Ammon's horn (tissue), 1 donor: ENCODE results near the gene IDI1.
"Not testable (repeated sequence)": the region's sequence is repeated elsewhere in the genome, so short reads cannot be mapped to it uniquely, and the experiment has no call there.

ENCODE experiments used
- DNase-seq: peaks from one replicate; pipeline ENCODE4 v3.0.0-alpha.2; 2016; ENCODE audit warnings: low spot score

The IDI1 gene

DNA sequence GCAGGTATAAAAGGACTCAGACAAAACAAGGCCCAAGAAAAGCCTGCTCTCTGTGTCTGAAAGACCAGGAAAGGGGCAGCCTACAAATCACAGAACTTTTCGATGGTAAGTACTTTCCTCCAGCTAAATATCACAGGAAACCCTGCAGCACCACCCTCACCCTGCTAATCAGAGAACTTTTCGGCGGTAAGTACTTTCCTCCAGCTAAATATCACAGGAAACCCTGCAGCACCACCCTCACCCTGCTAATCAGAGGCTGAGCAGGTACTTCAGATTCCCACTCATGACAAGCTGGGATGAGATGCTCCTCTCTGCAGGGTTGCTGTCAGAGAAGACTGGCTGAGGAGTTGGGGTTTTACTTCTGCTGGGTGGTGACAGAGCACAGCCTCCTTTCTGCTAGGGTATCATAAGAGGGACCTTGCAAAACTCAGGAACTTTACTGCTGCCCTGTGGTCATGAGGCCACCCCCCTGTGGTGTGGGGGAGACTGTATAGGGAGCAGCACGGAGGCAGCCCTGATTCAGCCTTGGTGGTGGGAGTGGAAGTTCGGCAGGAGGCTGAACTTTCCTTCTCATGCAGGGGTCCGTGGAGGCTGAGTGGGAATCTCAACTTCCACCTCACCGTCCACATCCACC, 14.4 kb upstream of the IDI1 start:
- no peak for DNase-seq

DNA sequence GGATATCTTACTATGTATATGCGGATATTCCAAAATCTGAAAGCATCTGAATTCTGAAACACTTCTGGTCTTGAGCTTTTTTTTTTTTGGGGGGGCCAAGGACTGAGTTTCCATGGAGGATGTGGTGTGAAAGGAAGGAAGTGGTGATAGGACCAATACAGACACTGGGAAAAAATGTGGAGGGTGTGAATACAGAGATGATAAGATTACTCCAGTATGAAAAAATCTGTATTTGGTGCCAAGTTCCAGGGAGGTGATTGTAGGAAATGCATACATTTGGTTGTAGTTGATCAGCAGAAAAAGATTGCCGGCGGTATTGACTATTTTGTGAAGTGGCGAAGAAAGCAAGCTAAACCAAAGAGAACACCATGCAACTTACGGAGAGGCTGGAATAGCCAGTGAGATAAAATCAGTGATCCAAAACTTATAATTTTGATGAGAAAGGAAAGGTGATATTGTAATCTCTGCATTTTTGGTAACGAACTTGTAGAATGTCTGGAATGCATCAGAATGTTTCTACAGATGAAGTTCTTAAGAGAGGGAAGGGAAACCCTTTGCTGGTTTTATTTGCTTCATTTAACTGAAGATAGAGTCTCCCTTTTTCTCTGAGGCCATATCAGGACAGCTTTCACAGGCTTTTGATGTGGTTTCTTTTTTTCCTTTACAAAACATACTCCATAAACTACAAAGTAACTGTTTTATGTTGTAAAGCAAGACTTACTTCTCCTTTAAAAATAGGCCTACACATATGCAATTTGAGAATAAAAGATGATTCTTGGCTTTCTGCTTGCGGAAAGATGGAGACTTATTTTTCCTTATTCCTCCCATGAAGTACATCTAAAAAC, 13.2 kb upstream of the IDI1 start:
- no peak for DNase-seq

DNA sequence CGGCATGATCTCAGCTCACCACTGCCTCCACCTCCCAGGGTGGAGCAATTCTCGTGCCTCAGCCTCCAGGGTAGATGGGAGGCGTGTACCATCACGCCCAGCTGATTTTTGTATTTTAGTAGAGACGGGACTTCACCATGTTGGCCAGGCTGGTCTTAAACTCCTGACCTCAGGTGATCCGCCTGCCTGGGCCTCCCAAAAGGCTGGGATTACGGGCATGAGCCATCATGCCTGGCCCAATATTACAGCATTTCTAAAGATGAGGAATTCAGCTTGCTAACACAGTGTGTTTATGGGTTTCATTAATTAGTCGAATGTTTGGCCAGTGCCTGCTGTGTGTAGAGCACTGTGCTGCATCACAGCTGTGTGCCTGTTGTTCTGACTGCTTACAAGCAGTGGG, 11.0 kb upstream of the IDI1 start:
- no peak for DNase-seq

DNA sequence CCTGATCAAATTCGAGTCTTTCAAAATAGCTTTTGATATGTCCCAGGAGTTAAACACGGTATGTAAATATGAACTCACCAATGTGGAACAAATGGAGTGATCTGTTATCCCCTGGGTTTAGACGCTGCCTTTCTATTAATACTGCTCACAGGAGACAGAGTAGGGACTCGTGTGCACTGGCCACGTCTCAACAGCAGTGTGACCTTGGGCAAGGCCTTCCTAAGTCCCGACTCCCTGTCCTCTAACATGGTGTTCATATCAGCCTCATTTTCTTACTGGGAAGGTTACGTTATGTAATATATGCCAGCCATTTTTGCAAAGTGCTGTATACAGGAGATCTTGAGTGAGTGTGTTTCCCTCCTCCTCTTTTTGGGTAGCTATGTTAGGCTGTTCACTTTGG, 9.1 kb upstream of the IDI1 start:
- DNase-seq, result no peak

DNA sequence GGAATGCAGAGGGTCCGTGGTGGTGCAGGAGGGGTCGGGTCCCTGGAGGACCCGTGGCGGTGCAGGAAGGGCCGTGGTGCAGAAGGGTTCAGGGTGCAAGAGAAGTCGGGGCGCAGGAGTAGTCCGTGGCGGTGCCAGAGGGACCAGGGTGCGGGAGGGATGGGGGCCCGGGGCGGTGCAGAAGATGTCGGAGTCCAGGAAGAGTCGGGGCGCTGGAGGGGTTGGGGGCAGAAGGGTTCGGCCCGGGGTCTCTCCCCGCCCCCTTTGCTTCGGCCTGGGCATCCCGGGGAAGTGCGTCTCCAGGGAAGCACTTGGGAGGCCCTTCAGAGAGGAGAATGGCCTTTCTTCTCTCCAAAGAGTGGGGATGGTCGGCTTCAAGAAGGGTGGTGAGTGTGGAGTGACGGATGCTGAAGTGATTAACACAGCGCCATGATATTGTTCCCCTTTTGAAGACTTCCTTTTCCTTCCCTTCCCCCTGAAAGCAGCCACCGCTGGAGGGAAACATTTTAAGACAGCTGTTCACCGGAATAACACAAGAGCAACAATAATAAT, 8.3 kb upstream of the IDI1 start:
- DNase-seq, result no peak

DNA sequence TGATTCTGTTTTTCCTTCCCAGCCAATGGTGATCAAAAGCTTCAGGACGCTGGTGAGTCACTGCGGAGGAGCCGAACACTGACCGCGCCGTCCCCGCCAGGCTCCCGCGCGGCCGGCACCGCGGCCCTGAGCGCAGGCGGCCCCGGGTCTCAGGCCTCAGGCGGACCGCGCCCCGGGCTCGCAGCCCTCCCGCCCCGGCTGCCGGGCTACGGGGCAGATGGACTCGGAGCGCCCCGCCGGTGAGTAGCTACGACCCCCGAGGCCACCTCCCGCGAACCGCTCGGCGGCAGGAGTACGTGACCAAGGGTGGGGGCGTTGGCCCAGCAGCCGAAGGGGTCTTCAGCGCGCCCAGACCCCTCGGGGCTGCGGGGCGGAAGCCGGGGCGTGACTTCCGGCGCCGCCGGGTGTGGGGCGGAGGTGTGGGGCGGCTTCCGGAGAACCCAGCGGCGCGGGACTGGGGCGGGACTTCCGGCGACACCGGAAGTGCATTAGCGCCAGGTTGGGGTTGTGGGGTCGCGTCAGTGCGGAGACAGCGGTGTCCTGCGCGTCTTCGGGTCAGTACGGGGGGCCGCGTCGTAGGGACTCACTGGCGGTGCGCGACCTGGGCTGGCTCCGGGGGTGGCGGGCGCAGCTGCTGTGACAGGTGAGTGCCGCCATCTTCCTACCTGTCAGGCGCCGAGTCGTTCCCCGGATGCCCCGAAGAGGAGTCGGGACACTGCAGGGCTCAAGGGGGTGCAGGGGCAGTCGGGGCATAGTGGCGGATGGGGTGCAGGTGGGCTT, 7.6 kb upstream of the IDI1 start, which contains the start of gene WDR37:
Gene WDR37, plus strand, starts transcription at position 60 of the 780 bp plus-strand sequence. CDS start 15,771 bp downstream, outside the sequence.
- DNase-seq, result peak; percentile 87

DNA sequence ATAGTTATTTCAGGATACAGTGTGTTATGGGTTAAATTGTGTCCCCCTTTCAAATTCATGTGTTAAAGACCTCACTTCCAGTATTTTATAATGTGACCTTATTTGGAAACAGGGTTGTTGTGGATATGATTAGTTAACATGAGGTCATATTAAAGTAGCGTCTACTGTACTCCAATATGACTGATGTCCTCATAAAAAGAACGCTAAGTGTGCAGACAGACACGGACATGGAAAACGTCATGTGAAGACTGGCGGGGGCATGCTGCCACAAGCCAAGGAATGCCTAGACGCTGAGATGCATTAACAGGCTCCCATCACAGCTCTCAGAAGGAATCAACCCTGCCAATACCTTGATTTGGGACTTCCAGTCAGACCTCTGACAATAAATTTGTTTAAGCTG, 5.8 kb upstream of the IDI1 start:
- DNase-seq, result no peak

DNA sequence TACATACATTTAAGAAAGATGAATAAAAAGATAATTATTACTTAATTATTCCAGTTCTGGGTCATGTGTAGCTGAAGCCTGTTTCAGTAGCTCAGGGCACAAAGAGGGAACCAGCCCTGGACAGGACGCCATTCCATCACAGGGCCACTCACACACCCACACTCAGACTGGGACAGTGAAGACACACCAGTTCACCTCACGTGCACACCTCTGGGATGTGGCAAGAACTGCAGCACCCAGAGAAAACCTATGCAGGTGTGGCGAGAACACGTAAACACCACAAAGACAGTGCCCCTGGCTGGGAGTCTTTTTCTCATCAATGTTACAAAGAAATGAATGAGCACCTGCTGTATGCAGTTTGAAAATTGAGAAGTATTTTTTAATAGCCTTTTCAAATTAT, 1.6 kb upstream of the IDI1 start:
- DNase-seq, result no peak

DNA sequence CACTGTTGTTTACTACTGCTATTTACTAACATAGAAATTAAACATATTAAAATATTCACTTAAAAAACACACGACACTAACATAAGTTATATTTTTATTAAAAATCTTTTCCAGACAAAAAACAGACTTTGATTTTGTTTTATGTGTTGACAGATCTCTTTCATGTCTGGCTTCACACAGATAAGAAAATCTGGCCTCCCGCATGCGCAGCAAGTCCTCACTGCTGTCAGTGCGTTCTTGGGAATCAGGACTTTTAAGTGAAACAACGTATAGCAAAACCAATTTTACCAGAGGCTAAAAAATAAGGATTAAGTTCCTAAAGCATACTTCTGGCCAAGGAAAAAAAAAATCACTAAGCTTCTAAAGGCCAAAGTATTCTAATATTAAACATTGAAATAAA, 1.2 kb upstream of the IDI1 start:
- DNase-seq, result no peak

DNA sequence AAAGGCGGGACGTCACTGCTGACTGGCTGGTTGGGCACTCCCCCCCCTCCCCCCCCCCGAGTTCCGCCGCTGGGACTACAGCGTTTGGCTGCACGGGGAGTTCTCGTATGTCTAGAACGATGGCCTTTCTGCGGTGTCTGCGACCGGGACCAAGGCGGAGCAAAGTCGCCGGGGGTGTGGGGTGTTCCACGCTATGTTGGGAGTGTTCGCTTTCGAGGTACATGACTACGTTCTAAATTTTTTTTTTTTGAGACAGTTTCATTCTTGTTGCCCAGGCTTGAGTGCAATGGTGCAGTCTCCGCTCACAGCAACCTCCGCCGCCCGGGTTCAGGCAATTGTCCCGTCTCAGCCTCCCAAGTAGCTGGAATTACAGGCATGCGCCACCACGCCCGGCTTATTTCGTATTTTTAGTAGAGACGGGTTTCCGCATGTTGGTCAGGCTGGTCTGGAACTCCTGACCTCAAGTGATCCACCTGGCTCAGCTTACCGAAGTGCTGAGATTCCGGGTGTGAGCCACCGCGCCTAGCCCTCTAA, 573 bp upstream of the IDI1 start:
- DNase-seq, result no peak

DNA sequence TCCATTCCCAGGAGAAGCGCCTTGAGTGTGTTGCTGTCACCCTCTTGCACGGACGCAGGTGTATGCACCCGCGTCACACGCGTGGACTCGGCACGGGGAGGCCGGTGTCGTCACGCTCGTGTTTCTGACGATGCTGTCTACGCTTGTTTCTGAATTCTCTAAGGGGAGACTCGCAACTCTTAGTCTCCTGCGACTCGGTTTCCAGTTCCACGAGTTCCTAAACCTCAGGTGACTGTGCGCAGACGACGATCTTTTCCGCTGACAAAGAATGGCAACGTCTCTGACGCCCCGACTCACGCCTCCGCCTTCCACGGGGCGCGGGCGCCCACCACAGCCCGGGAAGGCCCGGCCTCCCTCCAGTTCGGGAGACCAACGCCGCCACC, 579 bp downstream of the IDI1 start:
- peak; percentile 57 for DNase-seq

DNA sequence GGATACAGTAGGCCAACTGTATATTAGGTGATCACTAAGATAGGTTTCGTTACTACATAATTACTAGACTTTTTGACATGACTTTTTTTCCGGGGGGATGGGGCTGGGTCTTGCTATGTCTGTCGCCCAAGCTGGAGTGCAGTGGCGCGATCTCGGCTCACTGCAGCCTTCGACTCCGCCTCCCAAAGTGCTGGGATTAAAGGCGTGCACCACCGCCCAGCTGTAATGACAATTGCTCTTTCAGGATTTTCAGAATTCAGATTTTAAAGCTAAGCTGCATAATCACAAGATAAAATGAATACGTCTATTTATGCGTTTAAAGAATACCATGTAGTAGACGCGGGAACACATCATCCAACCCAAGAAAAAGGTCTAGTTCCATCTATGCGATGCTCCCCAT, 982 bp downstream of the IDI1 start:
- no peak for DNase-seq

DNA sequence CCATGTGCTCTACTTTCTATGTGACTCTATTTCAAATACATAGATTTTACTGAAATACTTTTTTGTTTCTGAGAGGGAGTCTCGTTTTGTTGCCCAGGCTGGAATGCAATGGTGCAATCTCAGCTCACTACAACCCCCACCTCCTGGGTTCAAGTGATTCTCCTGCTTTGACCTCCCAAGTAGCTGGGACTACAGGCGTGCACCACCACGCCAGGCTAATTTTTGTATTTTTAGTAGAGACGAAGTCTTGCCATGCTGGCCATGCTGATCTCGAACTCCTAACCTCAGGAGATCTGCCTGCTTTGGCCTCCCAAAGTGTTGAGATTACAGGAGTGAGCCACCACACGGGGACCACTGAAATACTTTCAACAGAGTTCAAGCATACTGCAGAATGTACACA, 3.5 kb downstream of the IDI1 start:
- DNase-seq, result no peak

DNA sequence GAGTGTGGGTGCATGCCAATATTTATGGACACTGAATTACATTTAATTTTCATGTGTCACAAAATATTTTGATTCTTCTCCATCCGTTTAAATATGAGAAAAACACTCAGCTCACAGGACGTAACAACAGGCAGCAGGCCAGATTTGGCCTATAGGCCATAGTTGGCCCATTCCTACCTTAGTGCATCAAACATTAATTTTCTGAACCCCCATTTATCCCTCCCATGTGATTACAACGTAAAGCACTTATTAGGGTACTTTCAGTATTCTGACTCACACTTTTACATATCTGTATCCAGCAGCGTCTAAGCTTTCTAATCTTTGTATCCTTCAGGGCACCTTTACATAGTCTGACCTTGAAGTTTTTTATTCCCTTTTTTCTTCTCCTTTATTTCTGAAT, 4.0 kb downstream of the IDI1 start:
- no peak for DNase-seq

DNA sequence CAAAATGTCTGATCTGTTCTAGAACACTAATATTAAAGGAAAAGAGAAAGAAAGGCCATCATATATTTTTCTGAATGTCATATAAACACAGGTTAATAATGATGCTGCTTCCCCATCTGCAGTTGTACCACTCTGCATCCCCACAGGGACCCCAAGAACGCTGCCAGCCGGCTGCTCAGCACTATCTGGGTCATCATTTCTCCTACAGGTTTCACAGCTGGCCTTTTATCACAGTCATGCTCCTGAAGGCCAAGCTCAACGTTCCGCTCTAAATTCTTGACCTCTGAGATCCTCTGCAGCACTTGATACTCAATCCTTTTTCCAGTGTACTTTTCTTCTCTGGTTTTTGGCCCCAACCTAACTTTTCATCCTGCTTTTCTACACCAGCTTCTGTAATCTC, 4.8 kb downstream of the IDI1 start:
- no peak for DNase-seq

DNA sequence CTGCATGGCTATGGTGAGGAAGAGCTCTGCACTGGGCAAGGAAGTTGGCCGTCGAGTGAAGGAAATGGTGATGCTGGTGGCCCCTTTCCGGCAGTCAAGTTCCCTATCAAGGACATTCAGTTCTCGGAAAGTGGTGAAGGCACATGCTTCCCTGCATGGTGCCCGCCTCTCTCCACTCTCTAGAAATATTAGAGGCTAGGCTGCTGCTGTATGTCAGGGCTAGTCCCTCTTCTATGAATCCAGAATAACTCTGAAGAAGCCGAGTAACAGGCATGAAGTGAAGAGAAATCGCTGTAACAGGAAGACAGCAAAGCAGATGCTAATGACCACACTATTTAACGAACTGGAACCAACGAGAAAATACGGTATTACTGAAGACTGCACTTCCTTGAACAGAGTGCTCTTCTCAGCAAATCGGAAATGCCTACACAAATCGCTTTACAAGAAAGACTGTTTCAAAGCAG, 5.4 kb downstream of the IDI1 start:
- peak; percentile 61 for DNase-seq

DNA sequence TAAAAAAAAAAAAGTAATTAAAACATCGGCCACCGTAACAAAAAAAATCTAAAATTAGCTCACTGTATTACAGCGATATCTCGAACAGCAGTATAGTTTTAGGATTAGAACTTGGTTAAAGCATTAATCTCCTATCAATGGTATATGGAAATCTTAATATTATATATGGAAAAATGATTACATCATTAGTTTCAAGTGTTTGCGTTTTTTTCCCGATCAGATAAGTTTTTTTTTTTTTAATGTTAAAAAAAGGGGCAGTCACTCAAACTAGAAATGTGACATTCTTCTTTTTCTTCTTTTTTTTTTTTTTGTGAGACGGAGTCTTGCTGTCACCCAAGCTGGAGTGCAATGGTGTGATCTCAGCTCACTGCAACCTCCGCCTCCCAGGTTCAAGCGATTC, 7.4 kb downstream of the IDI1 start:
- DNase-seq, result no peak

DNA sequence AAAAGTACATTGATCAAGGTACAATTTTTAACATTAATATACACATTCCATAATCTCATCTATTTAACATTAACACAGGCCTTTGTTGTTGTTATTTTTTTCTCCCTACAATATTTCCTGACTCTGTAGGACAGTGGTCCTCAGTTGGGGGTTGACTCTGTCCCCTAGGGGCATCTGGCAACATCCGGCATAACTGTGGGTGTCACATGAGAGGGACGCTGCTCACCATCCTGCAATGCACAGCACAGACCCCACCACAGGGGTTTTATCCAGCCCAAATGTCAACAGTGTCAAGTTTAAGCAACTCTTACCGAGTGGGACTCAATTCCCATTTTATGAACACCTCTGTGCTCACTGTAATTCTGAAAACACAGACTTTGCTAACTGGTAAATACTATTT, 8.8 kb downstream of the IDI1 start:
- DNase-seq, result no peak

DNA sequence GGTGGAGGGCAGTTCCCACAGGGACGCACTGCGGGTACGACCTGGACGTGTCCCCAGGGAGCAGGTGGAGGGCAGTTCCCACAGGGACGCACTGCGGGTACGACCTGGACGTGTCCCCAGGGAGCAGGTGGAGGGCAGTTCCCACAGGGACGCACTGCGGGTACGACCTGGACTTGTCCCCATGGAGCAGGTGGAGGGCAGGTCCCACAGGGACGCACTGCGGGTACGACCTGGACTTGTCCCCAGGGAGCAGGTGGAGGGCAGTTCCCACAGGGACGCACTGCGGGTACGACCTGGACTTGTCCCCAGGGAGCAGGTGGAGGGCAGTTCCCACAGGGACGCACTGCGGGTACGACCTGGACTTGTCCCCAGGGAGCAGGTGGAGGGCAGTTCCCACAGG, 10.2 kb downstream of the IDI1 start:
- not testable (repeated sequence) for DNase-seq

DNA sequence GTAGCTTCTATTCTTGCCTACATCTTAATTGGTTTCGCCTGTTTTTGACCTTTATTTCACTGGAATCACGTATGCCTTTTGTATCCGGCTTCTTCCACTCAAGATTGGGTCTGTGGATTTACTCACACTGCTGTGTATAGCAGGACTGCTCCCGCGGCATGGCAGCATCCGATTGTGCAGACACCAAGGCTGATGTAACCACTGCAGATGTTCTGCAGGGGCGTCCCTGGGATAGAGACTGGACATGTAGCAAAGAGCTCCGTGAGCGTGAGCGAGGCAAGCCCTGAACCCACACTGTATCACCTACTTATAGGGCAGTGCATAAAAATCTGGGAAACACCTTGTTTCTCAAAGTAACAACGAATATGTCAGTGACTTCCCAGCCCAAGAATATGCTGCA, 11.8 kb downstream of the IDI1 start:
- DNase-seq, result peak; percentile 61

DNA sequence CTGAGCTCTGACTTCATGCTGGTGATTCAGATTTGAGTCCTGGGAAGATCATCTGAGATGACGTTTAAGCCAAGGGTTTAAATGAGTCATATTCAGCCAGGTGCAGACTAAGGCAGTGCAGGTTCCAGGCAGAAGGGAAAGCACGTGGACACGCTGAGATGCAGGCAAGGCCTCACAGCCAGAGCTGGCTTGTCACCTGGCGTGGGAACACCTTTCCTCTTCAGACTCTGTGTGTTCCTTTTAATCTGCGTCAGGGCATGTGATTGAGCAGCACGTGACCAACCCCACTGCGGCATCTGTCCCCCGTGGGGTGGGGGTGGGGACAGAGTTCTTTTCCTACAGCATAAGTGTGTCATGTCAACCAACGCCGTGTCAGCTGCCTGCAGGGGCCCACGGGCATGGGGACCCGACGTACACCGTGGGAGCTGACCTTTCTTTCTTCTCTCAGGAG, 12.6 kb downstream of the IDI1 start:
- DNase-seq, result no peak

DNA sequence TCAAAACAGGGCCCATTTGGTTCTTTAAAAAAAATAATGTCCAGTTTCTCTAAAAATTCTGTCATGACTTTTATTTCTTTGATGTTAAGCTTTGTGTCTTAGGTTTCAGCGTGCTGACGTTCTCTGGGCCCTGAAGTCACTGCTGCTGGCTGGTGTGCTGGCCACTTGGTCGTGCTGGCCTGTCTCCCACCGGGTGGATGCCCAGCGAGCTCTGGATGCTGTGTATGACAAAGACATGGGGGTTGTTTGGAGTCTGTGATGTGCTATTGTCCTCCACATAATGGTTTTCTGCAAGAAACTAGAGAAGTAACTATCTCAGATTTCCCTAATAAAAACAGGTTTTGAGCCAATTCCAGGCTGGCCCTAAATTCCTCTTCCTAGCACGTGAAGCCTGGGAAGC, 13.7 kb downstream of the IDI1 start:
- peak; percentile 80 for DNase-seq
